Skin of body (tissue), 2 donors: ENCODE results near the gene PAX3. TPM values are rescaled to one million over a fixed set of nuclear protein-coding genes. Genes with fewer than 3 reads are reported as not detected.
A peak's percentile ranks its signal among the peaks of the same experiment; 100 is the strongest.

ENCODE experiments used
- DNase-seq: peaks from one replicate; lab custom pipeline; 2025; lab: John Stamatoyannopoulos, UW
- total RNA-seq: library from RNA; depleted of rRNA; stranded (reverse); fragments of >200 nt; gene quantifications from one replicate; pipeline ENCODE4 v1.2.3, GENCODE V29; 2014

The PAX3 gene
- total RNA-seq, 1 donor from 2014 or later, result 11.9 TPM

DNA sequence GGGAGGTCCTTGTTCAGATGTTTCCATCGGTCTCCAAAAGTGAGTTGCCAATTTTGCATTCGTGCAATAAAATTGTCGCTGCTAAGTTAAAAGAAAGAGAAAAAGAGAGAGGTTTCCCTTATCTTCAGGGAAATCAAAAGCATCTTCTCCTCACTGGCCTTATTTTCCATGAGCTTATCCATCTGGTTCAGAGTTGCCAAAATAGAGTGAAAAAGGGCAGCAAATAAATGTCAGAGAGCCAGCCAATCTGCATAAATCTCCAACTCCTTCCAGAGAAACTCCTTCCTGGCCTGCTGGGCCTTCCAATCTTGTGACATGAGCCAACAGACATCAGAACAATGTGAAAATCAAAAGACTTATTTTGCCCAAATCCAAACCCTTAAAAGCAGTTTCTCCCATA lies 28.4 kb downstream of the PAX3 start:
- no peak for DNase-seq

DNA sequence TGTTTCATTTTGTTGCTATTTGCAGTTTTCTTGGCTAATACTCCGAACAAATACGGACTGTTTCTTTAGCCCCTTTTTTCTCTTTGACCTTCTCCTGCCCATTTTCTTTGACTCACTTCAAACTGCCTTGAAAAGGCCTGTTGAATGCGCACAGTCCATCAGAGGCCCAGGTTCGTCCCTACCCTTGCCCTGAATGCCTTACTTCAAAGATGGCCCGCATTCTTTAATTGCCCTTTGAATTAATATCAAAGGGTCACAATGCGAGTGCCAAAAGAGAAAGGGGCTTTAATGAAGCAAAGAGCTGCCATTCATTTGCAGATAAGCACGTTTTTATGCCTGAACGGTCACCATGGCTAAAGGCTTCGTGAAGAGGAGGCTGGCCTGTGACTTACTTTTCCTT lies 29.7 kb downstream of the PAX3 start:
- no peak for DNase-seq

DNA sequence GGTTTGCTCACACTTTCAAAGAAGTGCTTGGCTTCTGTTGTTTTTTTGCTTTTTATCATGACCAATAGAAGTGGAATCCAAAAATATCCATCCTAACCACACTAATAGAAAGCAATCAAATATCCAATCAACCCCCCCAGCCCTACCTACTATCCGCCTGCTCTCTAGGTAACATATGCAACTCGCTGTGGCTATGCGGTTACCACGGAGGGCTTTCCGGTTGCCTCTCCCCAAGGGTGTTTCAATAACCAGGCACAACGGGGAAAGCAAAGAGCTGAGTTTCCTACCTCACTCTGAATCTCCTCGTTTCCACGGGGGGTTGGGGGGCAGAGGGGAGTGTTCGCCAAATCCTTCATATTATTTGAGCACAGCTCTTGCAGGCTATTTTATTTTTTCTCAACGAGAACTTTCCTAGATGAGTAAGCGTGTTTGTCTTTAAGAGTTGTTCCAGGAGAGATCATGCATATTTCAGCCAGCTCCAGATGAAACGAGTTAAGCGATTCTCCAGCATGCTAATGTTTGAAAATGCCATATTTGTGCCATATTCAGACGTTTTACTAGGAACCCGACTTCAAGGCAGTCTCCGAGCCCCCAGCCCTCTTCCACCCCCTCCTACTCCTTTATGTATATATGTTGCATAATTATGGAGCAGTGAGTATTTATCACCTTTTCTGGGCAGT lies 30.3 kb downstream of the PAX3 start:
- no peak for DNase-seq

DNA sequence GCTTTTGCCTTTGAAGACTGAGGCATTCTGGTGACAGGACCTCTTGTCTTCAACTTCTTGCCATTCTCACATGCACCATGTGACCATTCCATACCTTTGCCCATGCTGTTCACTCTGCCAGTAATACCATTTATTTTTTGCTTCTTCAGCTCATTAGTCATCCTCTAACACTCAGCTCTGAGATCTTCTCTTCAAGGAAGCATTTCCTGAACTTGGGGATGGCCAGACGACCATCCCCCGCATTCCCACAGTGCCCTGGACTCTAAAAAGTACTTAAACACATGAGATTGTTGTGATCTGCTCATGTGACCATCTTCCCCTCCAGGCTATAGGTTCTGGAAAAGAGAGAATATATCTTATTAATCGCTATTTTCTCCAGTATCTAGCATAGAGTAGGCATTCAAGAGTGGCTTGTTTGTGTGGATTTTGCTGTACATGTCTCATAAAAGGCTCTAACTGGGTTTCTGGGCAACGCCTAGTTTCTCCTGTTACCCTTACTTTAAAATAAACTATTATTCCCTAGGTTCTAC lies 33.9 kb downstream of the PAX3 start:
- DNase-seq, result no peak

DNA sequence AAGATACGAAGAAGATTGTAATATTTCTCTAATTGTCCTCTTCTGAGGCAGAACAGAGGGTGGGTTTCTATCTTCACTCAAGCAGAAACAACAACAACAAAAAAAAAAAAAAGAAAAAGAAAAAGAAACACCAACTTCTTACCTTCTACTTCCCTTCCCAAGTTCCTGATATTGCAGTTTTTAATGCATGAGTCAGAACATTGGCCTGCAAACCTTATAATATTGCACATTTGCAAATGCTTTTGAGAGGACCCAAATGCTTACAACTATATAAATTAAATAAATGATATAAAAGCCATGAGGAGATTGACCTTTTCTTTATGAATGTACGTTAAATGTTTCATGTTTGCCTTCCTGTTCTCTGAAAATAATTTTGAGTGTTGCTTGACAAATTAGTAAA lies 37.3 kb downstream of the PAX3 start:
- no peak for DNase-seq

DNA sequence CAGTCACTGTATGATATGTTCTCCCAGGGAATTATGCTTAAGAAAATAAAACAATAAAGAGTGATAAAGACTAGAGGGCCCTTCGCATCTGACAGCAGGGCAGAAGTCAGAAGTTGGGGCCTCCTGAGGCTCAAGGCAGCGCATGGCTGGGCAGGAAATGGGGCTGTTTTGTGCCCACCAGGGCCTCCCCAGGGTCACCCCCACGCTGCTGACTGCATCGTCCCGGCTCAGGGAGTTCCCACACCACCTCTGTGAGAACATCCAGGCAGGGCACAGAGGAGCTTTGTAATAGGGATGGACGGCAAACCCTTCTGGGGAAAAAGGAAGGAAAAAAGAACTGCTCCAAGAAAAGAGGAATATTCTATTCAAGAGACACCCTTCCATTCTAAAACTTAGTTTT lies 41.2 kb downstream of the PAX3 start:
- DNase-seq, result no peak

DNA sequence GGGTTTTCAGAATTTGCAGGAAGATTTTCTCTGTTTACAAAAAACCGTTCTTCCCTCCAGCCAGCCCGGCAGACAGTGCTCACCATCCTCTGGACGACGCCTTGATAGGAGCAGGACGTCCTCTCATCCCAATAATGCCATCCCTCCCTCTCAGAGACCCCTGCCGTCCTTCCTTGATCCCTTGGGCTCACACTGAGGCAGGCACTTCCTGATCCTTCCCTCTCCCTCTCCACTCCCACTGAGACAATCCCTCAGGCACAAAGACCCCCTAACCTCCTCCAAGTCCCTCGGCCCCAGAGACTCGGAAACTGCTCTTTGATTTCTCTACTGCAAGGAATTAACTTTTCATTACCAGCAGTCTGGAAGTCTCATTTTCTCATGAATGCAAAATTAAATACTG lies 42.5 kb downstream of the PAX3 start:
- no peak for DNase-seq

DNA sequence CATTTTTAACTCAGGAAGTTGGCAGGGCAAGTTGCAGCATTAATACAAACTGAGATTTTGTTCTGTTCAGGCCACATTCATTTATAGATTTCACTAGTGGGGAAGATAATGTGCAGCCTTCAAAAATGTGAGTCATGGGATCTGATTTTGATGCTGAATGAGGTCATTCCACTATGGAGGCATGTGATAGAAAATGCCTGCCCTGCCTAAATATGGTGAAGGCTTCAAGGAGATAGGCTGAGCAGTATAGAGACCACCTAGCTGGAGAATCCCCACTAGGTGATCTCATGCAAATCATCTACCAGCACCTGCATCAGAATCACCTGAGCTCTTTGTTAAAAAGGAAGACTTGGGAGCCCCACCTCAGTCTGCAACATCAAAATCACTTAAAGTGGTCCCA lies 43.7 kb downstream of the PAX3 start:
- DNase-seq, result no peak

DNA sequence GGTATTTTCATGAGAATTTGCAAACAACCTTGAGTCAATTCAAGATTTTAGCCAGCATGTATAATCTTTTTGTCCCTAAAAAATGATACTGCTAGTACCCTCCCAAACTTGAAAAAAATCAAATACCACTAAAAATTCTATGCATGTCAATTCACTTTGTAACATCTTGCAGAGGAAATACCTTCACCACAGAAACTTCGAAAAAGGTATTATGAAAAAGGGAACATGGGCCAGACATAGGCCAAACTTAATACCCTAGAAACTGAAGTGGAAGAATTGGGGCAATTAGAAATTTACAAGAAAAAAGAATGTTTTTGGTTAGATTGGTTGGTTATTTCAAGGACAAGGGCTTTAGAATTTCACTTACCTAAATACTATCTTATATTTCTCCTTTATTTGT lies 48.5 kb downstream of the PAX3 start:
- DNase-seq, result no peak

DNA sequence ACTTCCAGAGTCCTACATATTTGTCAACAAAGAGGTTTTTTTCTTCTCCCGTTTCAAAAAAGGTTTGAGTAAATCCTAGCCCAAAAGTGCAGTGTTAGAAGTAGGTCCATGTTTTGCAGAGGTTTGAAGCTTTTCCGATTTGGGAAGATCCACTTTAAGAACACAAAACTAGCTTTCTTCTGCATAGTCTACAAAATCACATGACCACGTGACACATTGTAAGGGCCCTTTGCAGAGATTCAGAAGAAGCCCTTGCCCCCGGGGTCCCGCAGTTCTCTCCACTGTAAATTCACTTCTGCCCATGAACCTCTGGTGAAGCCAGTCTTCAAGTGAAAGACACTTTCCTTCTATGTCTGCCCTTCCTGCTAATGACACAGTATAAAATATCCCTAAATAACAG lies 49.4 kb downstream of the PAX3 start:
- no peak for DNase-seq

DNA sequence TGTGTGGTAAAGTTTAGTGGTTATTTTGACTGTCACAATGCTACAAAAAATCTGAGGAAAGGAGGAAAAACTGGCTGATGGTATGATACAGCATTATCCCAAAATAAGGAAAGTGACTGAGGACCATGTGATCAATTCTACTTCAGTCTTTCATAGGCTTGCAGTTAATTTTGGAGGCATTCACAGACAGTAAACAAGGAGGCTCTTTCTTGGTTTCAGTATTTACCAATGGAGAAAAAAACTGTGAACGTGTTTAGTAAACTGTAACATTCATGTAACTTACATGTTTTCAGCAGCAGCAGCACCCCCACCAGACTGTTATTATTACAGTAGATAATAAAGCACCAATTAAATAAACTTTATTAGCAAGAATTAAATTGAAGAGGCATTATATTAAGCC lies 50.0 kb downstream of the PAX3 start:
- DNase-seq, result no peak

DNA sequence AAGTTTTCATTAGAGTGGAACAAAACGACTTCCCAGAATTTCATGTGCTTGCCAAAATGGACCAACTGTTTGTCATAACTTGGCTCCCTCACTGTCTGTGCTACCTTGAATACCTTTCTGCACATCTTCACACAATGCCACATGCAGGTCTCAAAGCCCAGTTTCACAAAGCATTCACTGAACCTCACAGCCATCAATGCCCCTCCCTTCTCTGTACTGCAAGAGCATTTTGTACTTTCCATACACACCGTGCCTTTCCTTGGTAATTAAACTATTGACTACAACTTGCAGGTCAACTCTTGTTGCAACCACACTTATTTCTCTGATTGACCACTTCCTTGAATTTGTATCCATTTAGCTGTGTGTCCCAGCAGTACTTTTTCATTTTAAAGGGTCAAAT lies 50.5 kb downstream of the PAX3 start:
- no peak for DNase-seq

DNA sequence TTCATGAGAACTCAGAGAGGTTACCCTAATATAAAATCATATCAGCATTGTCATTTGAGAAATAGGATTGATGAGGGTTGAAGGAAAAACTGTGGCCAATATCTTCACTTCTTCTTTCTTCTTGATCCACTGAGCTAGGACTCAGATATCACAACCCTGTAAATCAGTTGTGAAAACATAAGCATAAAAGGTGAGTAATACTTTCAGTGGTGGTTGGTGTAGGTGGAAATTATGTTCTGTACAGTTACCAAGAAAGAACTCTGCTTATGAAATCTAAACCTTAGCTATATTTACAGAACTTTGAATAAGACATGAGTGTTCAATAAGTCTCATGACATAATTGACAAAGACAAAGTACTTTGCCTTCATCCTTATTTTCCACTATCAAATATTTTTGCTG lies 56.3 kb downstream of the PAX3 start:
- DNase-seq, result no peak

DNA sequence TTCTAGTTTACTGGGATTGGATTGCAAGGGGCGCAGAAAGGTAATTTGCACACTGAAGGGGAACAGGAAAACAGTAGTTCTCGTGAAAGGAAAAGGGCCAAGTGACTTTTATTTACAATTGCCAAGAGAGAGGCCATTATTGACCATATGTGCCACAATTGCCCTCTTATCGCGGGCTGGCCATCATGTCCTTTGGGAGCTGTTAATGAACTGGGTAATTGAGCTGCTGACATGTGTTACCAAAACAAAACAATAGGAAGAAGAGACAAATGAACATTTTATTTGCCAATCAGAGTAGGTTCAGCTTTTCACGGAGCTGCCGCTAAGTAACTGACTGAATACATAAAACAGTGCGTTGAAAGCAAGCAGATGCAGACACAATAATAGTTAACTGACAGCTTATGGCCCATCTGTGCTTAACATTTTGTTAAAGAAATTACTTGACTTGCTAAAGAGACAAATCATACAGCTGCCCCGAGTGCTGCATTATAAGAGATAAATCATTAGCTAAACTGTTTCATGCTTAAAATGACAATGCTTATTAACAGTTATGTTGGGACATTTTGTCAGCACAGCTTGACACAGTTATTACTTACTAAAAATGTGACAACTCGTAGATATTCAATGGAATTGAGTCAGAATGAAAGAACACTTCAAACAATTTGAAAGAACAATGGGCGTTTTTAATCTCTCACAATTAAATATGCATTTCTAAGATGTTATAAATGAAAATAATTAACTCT lies 57.5 kb downstream of the PAX3 start:
- DNase-seq, result peak; percentile 49

DNA sequence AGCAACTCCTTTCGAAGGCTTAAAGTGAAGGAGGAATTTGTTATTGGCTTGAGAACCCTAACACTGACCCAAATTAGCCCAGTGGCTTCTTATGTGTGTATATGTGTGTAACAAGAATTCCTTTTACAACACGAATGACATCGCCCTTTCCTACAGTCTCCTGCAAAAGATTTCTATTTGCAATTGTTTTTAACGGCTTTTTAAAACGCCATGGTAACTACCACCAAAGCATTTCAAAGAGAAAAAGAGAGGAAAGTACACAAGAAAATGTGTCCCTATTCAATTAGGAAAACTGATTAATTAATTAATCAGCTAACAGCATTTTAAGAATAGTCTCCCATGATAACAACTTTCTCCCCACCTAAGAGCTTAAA lies 58.1 kb downstream of the PAX3 start:
- DNase-seq, result no peak

DNA sequence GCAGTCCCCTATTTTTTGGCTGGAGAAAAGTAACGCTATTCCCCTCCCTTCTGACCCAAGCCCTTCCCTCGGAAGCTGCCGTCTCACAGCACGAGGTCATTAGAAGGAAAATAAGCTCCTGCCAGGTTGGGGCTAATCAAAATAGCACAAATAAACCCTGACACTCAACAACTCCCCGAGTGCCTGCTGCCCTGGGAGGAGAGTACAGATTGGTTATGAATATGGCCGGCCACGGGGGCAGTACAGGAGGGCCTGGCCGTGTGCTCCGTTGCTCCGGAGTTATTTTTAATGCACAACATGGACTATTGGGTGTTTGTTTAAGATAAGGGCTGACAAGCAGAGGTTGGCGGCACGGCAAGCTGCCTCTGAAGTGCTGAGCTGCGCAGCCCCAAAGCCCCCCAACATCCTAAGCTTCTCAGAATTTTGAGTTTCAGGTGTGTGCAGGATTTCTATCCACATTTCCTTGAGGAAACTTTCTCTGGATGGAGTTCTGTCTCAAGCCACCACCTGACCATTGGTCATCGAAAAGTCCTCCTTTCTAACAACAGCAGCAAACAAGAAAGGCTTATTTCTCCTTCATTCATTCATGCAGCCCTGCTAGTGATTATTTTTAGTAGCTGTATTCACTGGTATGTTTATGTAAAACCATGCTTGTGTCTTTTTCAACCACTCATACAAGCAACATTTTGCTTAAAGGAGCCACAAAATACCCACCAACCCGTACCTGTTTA lies 58.7 kb downstream of the PAX3 start:
- no peak for DNase-seq

DNA sequence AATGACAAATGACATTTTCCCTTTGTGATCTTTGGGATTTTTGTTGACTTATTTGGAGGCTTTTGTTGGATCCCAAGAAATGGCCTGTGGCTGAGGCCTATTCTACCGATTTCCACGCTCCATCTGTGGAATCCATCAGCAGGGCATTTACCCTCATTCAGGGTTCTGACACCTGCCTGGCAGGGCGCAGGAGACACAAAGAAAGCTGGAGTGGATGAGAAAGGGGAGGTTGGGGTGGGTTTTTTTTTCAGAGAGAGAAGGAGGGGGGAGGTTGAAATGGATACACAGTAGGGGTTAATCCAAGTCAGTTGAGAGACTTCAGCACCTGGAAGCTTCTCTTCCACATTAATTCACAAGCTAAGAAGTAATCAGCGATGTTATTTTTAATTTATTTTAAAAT lies 59.7 kb downstream of the PAX3 start:
- no peak for DNase-seq

DNA sequence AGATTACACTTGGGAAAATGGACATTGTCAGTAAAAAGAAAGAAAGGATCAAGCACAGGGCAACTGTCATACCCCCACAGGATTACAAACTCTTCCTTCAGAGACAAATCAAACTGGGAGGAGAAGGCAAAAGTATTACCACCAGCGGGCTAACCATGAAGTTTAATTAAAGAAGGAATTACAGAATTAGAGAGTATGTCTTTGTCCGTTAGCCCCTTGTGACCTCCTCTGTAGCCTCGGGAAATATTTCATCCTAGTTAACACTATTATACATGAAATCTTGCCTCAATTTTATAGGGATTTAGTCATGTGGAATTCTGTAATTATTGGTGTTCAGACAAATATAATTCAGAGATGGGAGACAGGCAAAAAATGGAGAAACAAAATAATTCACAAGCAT lies 60.7 kb downstream of the PAX3 start:
- DNase-seq, result no peak

DNA sequence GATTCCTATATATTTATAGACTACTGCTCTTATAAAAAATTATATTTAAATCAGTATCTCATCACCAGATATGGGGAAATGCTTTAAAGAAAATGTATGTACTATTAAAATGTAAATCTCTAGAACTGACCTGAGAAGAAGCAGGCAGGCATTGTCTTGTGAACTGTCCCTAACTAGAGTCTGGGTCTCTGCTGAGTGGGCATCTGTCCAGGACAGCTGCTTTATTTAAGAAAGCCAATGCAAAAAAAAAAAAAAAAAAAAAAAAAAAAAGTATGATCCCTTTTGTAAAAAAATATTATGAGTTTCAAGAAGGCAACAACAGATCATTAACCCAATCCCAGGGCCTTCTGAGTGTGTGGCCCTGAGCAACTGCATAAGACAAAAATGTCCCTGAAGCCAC lies 66.0 kb downstream of the PAX3 start:
- no peak for DNase-seq

DNA sequence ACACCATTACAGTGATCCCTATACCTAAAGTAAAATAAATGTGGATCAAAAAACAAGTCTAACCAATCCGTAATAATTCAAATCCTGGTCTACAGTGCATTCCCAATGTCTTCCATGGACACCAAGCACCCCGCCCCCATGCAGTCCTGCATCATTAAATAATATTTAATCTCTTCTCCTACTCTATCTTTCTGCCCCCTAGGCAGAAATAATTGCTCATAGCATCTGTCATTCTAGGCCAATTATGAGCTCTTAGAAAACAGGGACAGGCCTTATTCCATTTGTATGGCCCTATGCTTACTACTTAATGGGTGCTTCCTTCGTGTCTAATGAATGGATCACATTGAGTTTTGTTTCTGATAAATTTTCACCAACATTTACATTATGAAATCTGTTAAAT lies 66.4 kb downstream of the PAX3 start:
- no peak for DNase-seq

DNA sequence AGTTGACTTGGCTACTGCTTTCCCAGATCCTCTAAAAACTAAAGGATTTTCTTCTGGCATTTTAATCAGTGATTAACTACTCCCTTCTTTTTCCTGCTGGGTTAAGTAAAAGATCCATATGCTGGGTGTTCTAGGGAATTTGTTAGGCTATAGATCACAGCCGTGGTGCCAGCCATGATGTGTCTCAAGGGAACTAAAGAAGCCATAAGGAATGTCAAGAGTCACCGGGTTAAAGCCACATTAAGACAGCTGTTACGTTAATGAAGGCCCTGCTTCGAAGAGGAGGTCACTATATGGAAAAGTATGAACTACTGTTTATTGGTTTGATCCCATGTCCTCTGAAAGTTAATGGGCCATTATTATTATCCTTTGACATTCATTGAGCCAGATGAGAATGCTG lies 70.7 kb downstream of the PAX3 start:
- no peak for DNase-seq

DNA sequence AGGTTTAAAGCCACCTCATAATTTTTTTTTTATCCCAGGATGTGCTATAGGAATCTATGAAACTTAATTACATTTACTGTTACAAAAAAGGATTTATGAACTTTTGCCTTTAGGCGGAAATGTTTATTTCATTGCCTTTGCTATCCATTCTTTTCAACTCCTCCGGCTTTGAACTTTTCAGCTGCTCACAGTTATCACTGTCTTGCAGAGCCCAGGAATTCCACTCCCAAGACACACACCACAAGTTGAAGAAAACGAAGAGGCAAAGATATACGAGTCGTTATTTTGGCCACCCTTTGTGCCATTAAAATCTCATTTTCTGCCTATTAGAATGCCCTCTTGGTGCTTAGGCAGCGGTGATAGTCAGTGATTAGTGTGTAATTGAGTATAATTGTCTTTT lies 80.0 kb downstream of the PAX3 start:
- no peak for DNase-seq

DNA sequence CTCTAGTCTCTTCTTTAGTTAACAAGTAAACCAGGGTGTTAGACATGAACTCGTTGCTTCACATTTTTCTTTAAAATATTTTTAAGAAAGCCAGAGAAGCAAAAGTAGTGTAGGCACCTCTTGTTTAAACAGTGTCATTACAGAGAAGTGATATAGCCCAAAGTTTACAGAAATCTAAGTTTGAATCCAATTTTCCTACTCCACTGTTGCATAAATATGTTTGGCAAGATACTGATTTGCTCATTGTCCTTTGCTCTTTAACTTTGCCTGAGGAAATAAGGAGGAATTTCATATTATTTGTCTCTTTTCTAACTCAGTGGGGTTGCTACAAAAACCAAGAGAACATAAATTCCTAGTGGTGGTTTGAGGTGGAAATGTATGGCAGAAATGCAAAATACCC lies 81.1 kb downstream of the PAX3 start:
- DNase-seq, result no peak
